ENCODE measurements around the gene KATNAL2. TPM values are rescaled to one million over a fixed set of nuclear protein-coding genes. Genes with fewer than 3 reads are reported as not detected.

KATNAL2 gene
- total RNA-seq, 6 experiments from 2014 or later, result 1.2 to 5.1 (median 2.7) TPM

DNA sequence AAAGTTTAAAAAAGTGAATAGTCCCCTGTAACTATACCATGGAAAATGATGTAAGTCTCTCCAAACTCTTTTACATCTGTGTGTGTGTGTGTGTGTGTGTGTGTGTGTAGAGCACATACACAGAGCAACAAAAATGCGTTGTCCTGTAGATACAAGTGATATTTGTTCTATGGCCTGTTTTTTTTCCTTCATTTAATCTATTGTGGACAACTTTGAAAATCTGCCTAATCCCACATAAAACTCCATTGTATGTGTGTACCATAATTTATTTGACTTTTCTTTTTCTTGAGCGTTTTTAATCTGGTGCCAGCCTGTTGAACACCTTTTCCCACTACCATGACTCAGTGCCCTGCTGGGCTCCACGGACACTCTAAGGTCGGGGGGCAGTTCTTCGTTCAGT lies 170.3 kb downstream of the KATNAL2 start:
- DNase-seq (no peak), ATAC-seq (no peak)
- 92% methylated on average over 5 of the region's 5 CpGs for WGBS (ENCODE audit: insufficient coverage, low coverage, low lambda C conversion rate, missing lambda C conversion rate)
- Histone ChIP-seq H3K4me1 (no peaks in the 10 kb centered on the region), H3K4me3 (no peak overlapping the region), H3K27me3 (no peaks in the 10 kb centered on the region), H3K36me3 (no peaks in the 10 kb centered on the region), H3K9me3 (no peaks in the 10 kb centered on the region), H3K27ac (no peak overlapping the region)
- intact Hi-C loops (cut with DNase I), result no loop called here
- TF ChIP-seq POLR2A (IDR thresholded peaks at IDR 0.05) (no peak), CTCF (IDR thresholded peaks at IDR 0.05) (no peak)

GRCh38 chr18:47095810-47096209 lies 178.4 kb downstream of the KATNAL2 start:
- intact Hi-C loops (cut with DNase I), result no loop called here

DNA sequence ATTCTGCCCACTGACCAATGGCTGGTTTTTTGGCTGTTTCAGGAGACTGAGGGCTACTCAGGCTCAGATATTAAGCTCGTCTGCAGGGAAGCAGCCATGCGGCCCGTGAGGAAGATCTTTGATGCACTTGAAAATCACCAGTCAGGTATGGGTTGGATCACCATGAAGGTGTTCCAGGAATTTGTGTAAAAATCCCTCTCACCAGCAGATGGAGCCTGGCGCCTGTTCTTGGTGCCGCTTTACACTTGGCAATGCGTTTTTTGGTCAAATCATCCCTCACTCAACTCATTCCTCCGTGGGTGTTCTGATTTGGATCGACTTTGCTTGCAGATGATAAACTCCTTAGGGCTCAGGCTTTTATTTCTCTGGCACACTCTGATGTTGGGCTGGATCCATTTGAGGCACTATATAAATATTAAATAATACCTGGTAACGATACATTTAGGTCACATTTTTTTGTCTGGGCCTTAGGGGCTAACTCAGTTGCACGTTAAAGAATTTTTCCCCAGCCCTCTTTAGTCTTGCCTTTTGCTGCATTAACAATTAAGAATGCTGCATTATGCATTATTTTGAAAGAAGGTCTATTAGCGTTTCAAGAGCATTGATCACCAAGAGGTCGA lies 182.9 kb downstream of the KATNAL2 start:
- TF ChIP-seq POLR2A (IDR thresholded peaks at IDR 0.05) (no peak), CTCF (IDR thresholded peaks at IDR 0.05) (peak; percentile 64 to 75 (median 72))
- DNase-seq (peak in 2 of 3 donors; percentile 33 to 59), ATAC-seq (peak; percentile 87 to 93 (median 88))
- Histone ChIP-seq H3K4me3 (no peak overlapping the region), H3K27me3 (no peaks in the 10 kb centered on the region), H3K4me1 (no peaks in the 10 kb centered on the region), H3K36me3 (no peaks in the 10 kb centered on the region), H3K27ac (no peak overlapping the region), H3K9me3 (no peaks in the 10 kb centered on the region)
- 23% methylated on average over 10 of the region's 12 CpGs for WGBS (ENCODE audit: insufficient coverage, low coverage, low lambda C conversion rate, missing lambda C conversion rate)
- intact Hi-C loops (cut with DNase I), result loop anchor here (5.0 to 10.0 kb wide), 2 partner anchors 102 to 654 kb away; no protein-coding TSS in a partner anchor

More at GRCh38 chr18:47095810-47096209, 178.4 kb downstream of the KATNAL2 start:
- Histone ChIP-seq H3K9me3 (no peaks in the 10 kb centered on the region), H3K4me3 (no peak overlapping the region), H3K36me3 (no peaks in the 10 kb centered on the region), H3K27ac (no peak overlapping the region), H3K27me3 (no peaks in the 10 kb centered on the region), H3K4me1 (no peaks in the 10 kb centered on the region)
- TF ChIP-seq CTCF (IDR thresholded peaks at IDR 0.05), result no peak
- TF ChIP-seq POLR2A (IDR thresholded peaks at IDR 0.05), result no peak
- DNase-seq (no peak), ATAC-seq (no peak)
- WGBS (ENCODE audit: insufficient coverage, low coverage, low lambda C conversion rate, missing lambda C conversion rate), result 53% methylated on average over 3 of the region's 3 CpGs

GRCh38 chr18:47108373-47108772 lies 191.0 kb downstream of the KATNAL2 start:
- no peaks in the 10 kb centered on the region for H3K4me1 ChIP-seq
- 88% methylated on average over 3 of the region's 3 CpGs for WGBS (ENCODE audit: insufficient coverage, low coverage, low lambda C conversion rate, missing lambda C conversion rate)
- intact Hi-C loops (cut with DNase I), result loop anchor here in 1 of 2 donors (10.0 kb wide), 1 partner anchor 646 kb away; no protein-coding TSS in a partner anchor
- no peaks in the 10 kb centered on the region for H3K9me3 ChIP-seq
- no peak overlapping the region for H3K27ac ChIP-seq
- TF ChIP-seq CTCF (IDR thresholded peaks at IDR 0.05) (no peak), POLR2A (IDR thresholded peaks at IDR 0.05) (no peak)
- no peak for ATAC-seq
- no peak overlapping the region for H3K4me3 ChIP-seq
- no peak for DNase-seq
- H3K27me3 ChIP-seq, result no peaks in the 10 kb centered on the region
- peaks cover 0 to 36% (median 7%) of the 10 kb centered on the region in 4 donors for H3K36me3 ChIP-seq
